Smooth muscle cell (in vitro differentiated cells): ENCODE results near the gene SH3PXD2A. TPM values are rescaled to one million over a fixed set of nuclear protein-coding genes. Genes with fewer than 3 reads are reported as not detected.

Experiments used
- DNase-seq: peaks from one replicate; lab custom pipeline; 2025; ENCODE audit not compliant: unreplicated experiment; lab: John Stamatoyannopoulos, UW
- H2AFZ ChIP-seq: fragments of 200-600 bp; sonication (generic); 2 replicates; pipeline ENCODE4 v1.6.0; 2016; ENCODE audit warnings: antibody characterized with exemption, low read depth, mild to moderate bottlenecking
- H3F3A ChIP-seq: fragments of 200-600 bp; sonication (generic); 2 replicates; pipeline ENCODE4 v1.6.0; 2017; ENCODE audit warnings: antibody characterized with exemption, low read depth
- H3K27ac ChIP-seq: fragments of 200-600 bp; sonication (generic); 2 replicates; pipeline ENCODE4 v1.5.1; 2016; ENCODE audit warnings: low read depth, mild to moderate bottlenecking
- H3K27me3 ChIP-seq: fragments of 200-600 bp; sonication (generic); 2 replicates; pipeline ENCODE4 v1.6.1; 2016; ENCODE audit warnings: low read depth, mild to moderate bottlenecking
- H3K36me3 ChIP-seq: fragments of 200-600 bp; sonication (generic); 2 replicates; pipeline ENCODE4 v1.5.1; 2016; ENCODE audit warnings: low read depth
- H3K4me1 ChIP-seq: fragments of 200-600 bp; sonication (generic); 2 replicates; pipeline ENCODE4 v1.5.1; 2016; ENCODE audit warnings: low read depth
- H3K4me2 ChIP-seq: fragments of 200-600 bp; sonication (generic); 2 replicates; pipeline ENCODE4 v1.6.0; 2016; ENCODE audit warnings: mild to moderate bottlenecking
- H3K4me3 ChIP-seq: fragments of 200-600 bp; sonication (generic); 2 replicates; pipeline ENCODE4 v1.5.1; 2016; ENCODE audit warnings: mild to moderate bottlenecking
- H3K79me2 ChIP-seq: fragments of 200-600 bp; sonication (generic); 2 replicates; pipeline ENCODE4 v1.6.0; 2016; ENCODE audit warnings: low read depth, mild to moderate bottlenecking
- H3K9ac ChIP-seq: fragments of 200-600 bp; sonication (generic); 2 replicates; pipeline ENCODE4 v1.6.0; 2016; ENCODE audit warnings: low read depth
- H3K9me3 ChIP-seq: fragments of 200-600 bp; sonication (generic); replicated peaks from 2 replicates; pipeline ENCODE4 v1.5.1; 2016; ENCODE audit warnings: low read depth
- H4K20me1 ChIP-seq: fragments of 200-600 bp; sonication (generic); 2 replicates; pipeline ENCODE4 v1.6.0; 2016; ENCODE audit warnings: low read depth
- CTCF ChIP-seq: fragments of 200-600 bp; sonication (generic); IDR thresholded peaks from 2 replicates; pipeline ENCODE4 v1.5.1; 2017; ENCODE audit warnings: borderline replicate concordance, mild to moderate bottlenecking, antibody characterized with exemption; ENCODE audit not compliant: insufficient read depth, poor library complexity, severe bottlenecking
- WGBS: methylation state at CpG from one replicate; pipeline ENCODE4 v1.1.7; 2016; ENCODE audit warnings: low lambda C conversion rate; 5-methylcytosine and 5-hydroxymethylcytosine counted together
- polyA plus RNA-seq: library from polyadenylated mRNA; unstranded; fragments of >200 nt; fragmentation: Nextera tagmentation; extraction: Ambion mirVana; gene quantifications from 2 replicates; pipeline ENCODE4 v1.2.1, GENCODE V29; 2016
- total RNA-seq: library from RNA; depleted of rRNA; stranded (reverse); fragments of >200 nt; gene quantifications from 2 replicates; pipeline ENCODE4 v1.2.3, GENCODE V29; 2014

SH3PXD2A gene
- total and polyA plus RNA-seq, 2 experiments from 2014 or later = 30.1 to 37.9 TPM

GRCh38 chr10:103797857-103798256, 57.5 kb downstream of the SH3PXD2A start:
- Histone ChIP-seq H3K27me3 (no peaks in the 10 kb centered on the region), H3K4me2 (no peak overlapping the region), H3K36me3 (no peaks in the 10 kb centered on the region), H2AFZ (no peak overlapping the region), H3K4me3 (no peak overlapping the region), H3K27ac (no peak overlapping the region), H4K20me1 (peaks cover 97% of the 10 kb centered on the region), H3K9ac (no peak overlapping the region), H3F3A (peaks cover 17% of the 10 kb centered on the region), H3K9me3 (no peaks in the 10 kb centered on the region), H3K79me2 (peaks cover 9% of the 10 kb centered on the region), H3K4me1 (peaks cover 16% of the 10 kb centered on the region)
- WGBS = 95% methylated on average over 12 of the region's 12 CpGs
- no peak for TF ChIP-seq CTCF
- no peak for DNase-seq

GRCh38 chr10:103795634-103796270, 59.6 kb downstream of the SH3PXD2A start:
- Histone ChIP-seq H3K79me2 (peaks cover 16% of the 10 kb centered on the region), H3F3A (peaks cover 17% of the 10 kb centered on the region), H3K27me3 (no peaks in the 10 kb centered on the region), H3K9ac (no peak overlapping the region), H3K27ac (no peak overlapping the region), H3K4me2 (no peak overlapping the region), H2AFZ (no peak overlapping the region), H3K9me3 (no peaks in the 10 kb centered on the region), H3K4me3 (no peak overlapping the region), H4K20me1 (peaks cover 95% of the 10 kb centered on the region), H3K4me1 (peaks cover 12% of the 10 kb centered on the region), H3K36me3 (no peaks in the 10 kb centered on the region)
- no peak for TF ChIP-seq CTCF
- 58% methylated on average over 4 of the region's 4 CpGs for WGBS
- no peak for DNase-seq

- Histone ChIP-seq H3K4me3 (no peak overlapping the region), H3K9me3 (no peaks in the 10 kb centered on the region), H3F3A (peaks cover 10% of the 10 kb centered on the region), H3K79me2 (peaks cover 19% of the 10 kb centered on the region), H3K9ac (no peak overlapping the region), H2AFZ (no peak overlapping the region), H3K4me1 (peaks cover 4% of the 10 kb centered on the region), H4K20me1 (peaks cover 90% of the 10 kb centered on the region), H3K36me3 (no peaks in the 10 kb centered on the region), H3K4me2 (no peak overlapping the region), H3K27ac (no peak overlapping the region), H3K27me3 (no peaks in the 10 kb centered on the region)
- TF ChIP-seq CTCF = no peak
- 98% methylated on average over 7 of the region's 7 CpGs for WGBS
- no peak for DNase-seq
Observed at GRCh38 chr10:103794996-103795395, 60.4 kb downstream of the SH3PXD2A start.
